GM12801 (cell line): ENCODE measurements around the gene RAPGEF4.

Source experiments
- CTCF ChIP-seq: IDR thresholded peaks from one replicate; pipeline ENCODE4 v1.5.1; 2011; ENCODE audit warnings: control low read depth; ENCODE audit not compliant: insufficient read length; ENCODE audit errors: extremely low read depth

RAPGEF4 gene

GRCh38 chr2:172945510-172945850 lies 209.8 kb downstream of the RAPGEF4 start:
- TF ChIP-seq CTCF: no peak

GRCh38 chr2:172947461-172948153 lies 212.0 kb downstream of the RAPGEF4 start:
- TF ChIP-seq CTCF: no peak

- no peak for TF ChIP-seq CTCF
Observed at GRCh38 chr2:172949522-172949921, 213.9 kb downstream of the RAPGEF4 start.

GRCh38 chr2:172950565-172950964 lies 214.9 kb downstream of the RAPGEF4 start:
- TF ChIP-seq CTCF: no peak

GRCh38 chr2:172951554-172951953 lies 215.9 kb downstream of the RAPGEF4 start:
- no peak for TF ChIP-seq CTCF

- no peak for TF ChIP-seq CTCF
Observed at GRCh38 chr2:172953411-172953810, 217.8 kb downstream of the RAPGEF4 start.

- TF ChIP-seq CTCF: no peak
Observed at GRCh38 chr2:172953970-172954852, 218.6 kb downstream of the RAPGEF4 start.
